Activated CD4-positive, alpha-beta T cell treated with anti-CD3 and anti-CD28 coated beads, Interleukin-2, amount 10 ng/mL, durations not matched to agents 24 days and 14 days (primary cell): ENCODE measurements around the gene NUDT7. TPM values are rescaled to one million over a fixed set of nuclear protein-coding genes. Genes with fewer than 3 reads are reported as not detected.

ENCODE experiments used
- DNase-seq: peaks from one replicate; pipeline ENCODE4 v3.0.0; 2022
- H3K27ac Mint-ChIP-seq: one replicate; pipeline ENCODE4 v1.8.0; 2022; ENCODE audit warnings: mild to moderate bottlenecking, mixed read lengths
- H3K27me3 Mint-ChIP-seq: one replicate; pipeline ENCODE4 v1.8.0; 2022; ENCODE audit warnings: mixed read lengths
- H3K36me3 Mint-ChIP-seq: one replicate; pipeline ENCODE4 v1.8.0; 2022; ENCODE audit warnings: low read depth, mild to moderate bottlenecking, mixed read lengths
- H3K4me1 Mint-ChIP-seq: one replicate; pipeline ENCODE4 v1.8.0; 2021; ENCODE audit warnings: mixed read lengths
- H3K4me3 Mint-ChIP-seq: one replicate; pipeline ENCODE4 v1.8.0; 2022; ENCODE audit warnings: mild to moderate bottlenecking, moderate library complexity, mixed read lengths
- H3K9me3 Mint-ChIP-seq: one replicate; pipeline ENCODE4 v1.8.0; 2021; ENCODE audit warnings: mixed read lengths
- intact Hi-C: fragments of 100-400 bp; cut with micrococcal nuclease; formaldehyde crosslinking; loops from one replicate; pipeline ENCODE4 v1.15.1; 2023
- total RNA-seq: library from RNA; stranded (reverse); gene quantifications from 2 replicates; pipeline ENCODE4 v1.2.3, GENCODE V29; 2022

NUDT7 gene
- total RNA-seq, 1 donor from 2014 or later = 4.0 TPM

DNA sequence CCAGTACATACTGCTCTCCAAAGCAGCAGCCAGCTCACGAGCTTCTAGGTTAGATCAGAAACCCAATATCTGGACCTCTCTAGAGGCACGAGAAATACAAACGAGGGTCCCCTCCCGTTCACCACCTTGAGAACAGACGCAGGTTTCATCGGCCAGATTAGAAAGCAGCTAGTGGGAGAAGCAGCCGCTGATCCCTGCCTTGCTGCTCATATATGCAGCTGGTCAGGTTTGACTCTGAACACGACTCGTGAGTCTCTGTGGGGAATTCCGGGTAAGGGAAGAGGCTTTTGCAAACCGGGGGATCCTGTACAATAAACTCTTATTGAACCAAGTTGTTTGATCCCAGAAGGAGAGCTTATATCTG lies 67.7 kb downstream of the NUDT7 start:
- no peak for DNase-seq
- Mint-ChIP-seq H3K9me3 (no peaks in the 10 kb centered on the region), H3K36me3 (no peaks in the 10 kb centered on the region), H3K4me1 (peaks cover 5% of the 10 kb centered on the region), H3K27me3 (peaks cover 61% of the 10 kb centered on the region), H3K4me3 (no peak overlapping the region), H3K27ac (no peak overlapping the region)
- intact Hi-C loops = no loop called here

DNA sequence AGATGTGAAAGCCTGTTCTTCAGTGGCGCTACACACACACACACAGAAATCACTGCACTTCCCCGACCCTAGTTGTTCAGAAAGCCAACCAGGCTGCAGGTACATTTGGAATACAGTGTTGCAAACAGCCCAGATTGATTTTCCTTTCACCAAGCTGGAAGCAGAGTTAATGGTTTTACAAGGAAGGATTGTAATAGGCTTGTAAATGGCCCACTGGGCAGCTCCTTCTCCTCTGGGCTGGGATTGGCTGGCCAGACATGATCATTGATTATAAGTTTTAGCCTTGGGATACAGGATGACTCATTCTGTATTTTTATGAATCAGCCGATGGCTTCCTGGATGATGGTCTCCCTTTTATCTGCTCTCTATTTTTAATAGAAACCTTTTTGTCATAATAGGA lies 68.6 kb downstream of the NUDT7 start:
- H3K27me3 Mint-ChIP-seq = peaks cover 61% of the 10 kb centered on the region
- H3K4me1 Mint-ChIP-seq = peaks cover 5% of the 10 kb centered on the region
- DNase-seq = no peak
- H3K9me3 Mint-ChIP-seq = no peaks in the 10 kb centered on the region
- H3K4me3 Mint-ChIP-seq = no peak overlapping the region
- H3K36me3 Mint-ChIP-seq = no peaks in the 10 kb centered on the region
- intact Hi-C loops = no loop called here
- no peak overlapping the region for H3K27ac Mint-ChIP-seq

Other genes starting within 250 kb of the NUDT7 start
- gene VAT1L, start 66.0 kb downstream of the NUDT7 start, total RNA-seq = not detected in 2 replicates